ENCODE results near the gene DYNC1I2.
"Not testable (repeated sequence)": the region's sequence is repeated elsewhere in the genome, so short reads cannot be mapped to it uniquely, and the experiment has no call there.

Gene DYNC1I2

GRCh38 chr2:171774581-171774980 lies 87.3 kb downstream of the DYNC1I2 start:
- not testable (repeated sequence) for DNase-seq (ENCODE audit: low read depth in 4 of 4, low spot score in 1 of 4)

GRCh38 chr2:171778515-171778914 lies 91.2 kb downstream of the DYNC1I2 start:
- no peak for DNase-seq (ENCODE audit: low read depth in 4 of 4, low spot score in 1 of 4)

- DNase-seq (ENCODE audit: low read depth in 4 of 4, low spot score in 1 of 4): no peak
Measured at GRCh38 chr2:171785450-171785849, 98.2 kb downstream of the DYNC1I2 start.

- DNase-seq (ENCODE audit: low read depth in 4 of 4, low spot score in 1 of 4): no peak
Measured at GRCh38 chr2:171787333-171788072, 100.2 kb downstream of the DYNC1I2 start.

- DNase-seq (ENCODE audit: low read depth in 4 of 4, low spot score in 1 of 4): no peak
Measured at GRCh38 chr2:171788316-171788993, 101.2 kb downstream of the DYNC1I2 start.

- no peak for DNase-seq (ENCODE audit: low read depth in 4 of 4, low spot score in 1 of 4)
Measured at GRCh38 chr2:171789956-171790355, 102.7 kb downstream of the DYNC1I2 start.

- DNase-seq (ENCODE audit: low read depth in 4 of 4, low spot score in 1 of 4): no peak
Measured at GRCh38 chr2:171791361-171791760, 104.1 kb downstream of the DYNC1I2 start.

- DNase-seq (ENCODE audit: low read depth in 4 of 4, low spot score in 1 of 4): no peak
Measured at GRCh38 chr2:171792157-171792556, 104.9 kb downstream of the DYNC1I2 start.

GRCh38 chr2:171792886-171793580 lies 105.8 kb downstream of the DYNC1I2 start:
- no peak for DNase-seq (ENCODE audit: low read depth in 4 of 4, low spot score in 1 of 4)

GRCh38 chr2:171793691-171794678 lies 106.7 kb downstream of the DYNC1I2 start:
- no peak for DNase-seq (ENCODE audit: low read depth in 4 of 4, low spot score in 1 of 4)

GRCh38 chr2:171794918-171795317 lies 107.6 kb downstream of the DYNC1I2 start:
- no peak for DNase-seq (ENCODE audit: low read depth in 4 of 4, low spot score in 1 of 4)

All from stimulated activated CD4-positive, alpha-beta T cell treated with anti-CD3 and anti-CD28 coated beads, Interleukin-1b, Interleukin-23, amount 100 ng/mL, for 24 hours (primary cell).